Measurements from ENCODE around the gene MET. TPM values are rescaled to one million over a fixed set of nuclear protein-coding genes. Genes with fewer than 3 reads are reported as not detected.

MET gene
- total RNA-seq, 2 experiments from 2014 or later: 0.16 to 0.27 TPM

GRCh38 chr7:116800594-116800993, 128.6 kb downstream of the MET start:
- H3K27ac Mint-ChIP-seq: no peak overlapping the region
- H3K27me3 Mint-ChIP-seq: peaks cover 19% of the 10 kb centered on the region
- TF ChIP-seq, protein P1, sequence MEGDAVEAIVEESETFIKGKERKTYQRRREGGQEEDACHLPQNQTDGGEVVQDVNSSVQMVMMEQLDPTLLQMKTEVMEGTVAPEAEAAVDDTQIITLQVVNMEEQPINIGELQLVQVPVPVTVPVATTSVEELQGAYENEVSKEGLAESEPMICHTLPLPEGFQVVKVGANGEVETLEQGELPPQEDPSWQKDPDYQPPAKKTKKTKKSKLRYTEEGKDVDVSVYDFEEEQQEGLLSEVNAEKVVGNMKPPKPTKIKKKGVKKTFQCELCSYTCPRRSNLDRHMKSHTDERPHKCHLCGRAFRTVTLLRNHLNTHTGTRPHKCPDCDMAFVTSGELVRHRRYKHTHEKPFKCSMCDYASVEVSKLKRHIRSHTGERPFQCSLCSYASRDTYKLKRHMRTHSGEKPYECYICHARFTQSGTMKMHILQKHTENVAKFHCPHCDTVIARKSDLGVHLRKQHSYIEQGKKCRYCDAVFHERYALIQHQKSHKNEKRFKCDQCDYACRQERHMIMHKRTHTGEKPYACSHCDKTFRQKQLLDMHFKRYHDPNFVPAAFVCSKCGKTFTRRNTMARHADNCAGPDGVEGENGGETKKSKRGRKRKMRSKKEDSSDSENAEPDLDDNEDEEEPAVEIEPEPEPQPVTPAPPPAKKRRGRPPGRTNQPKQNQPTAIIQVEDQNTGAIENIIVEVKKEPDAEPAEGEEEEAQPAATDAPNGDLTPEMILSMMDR (IDR thresholded peaks at IDR 0.05): no peak
- intact Hi-C loops (cut with micrococcal nuclease): loop anchor here (10.0 kb wide), 1 partner anchor 536 kb away; no protein-coding TSS in a partner anchor
- no peaks in the 10 kb centered on the region for H3K9me3 Mint-ChIP-seq
- H3K36me3 Mint-ChIP-seq (ENCODE audit: low read depth): no peaks in the 10 kb centered on the region
- ATAC-seq (no peak), DNase-seq (no peak)
- CTCF ChIA-PET: no interaction called here
- no peak overlapping the region for H3K4me3 Mint-ChIP-seq
- POLR2A ChIA-PET: no interaction called here
- H3K4me1 Mint-ChIP-seq (ENCODE audit: low read depth): peaks cover 7% of the 10 kb centered on the region

GRCh38 chr7:116801092-116801710, 129.2 kb downstream of the MET start:
- intact Hi-C loops (cut with micrococcal nuclease): loop anchor here (10.0 kb wide), 1 partner anchor 536 kb away; no protein-coding TSS in a partner anchor
- ATAC-seq: peak; percentile 57
- CTCF ChIA-PET: interaction anchor here (0.7 kb wide), 1 partner anchor 634 kb away, joined by 3 read pairs; no protein-coding TSS in a partner anchor
- H3K27ac Mint-ChIP-seq: no peak overlapping the region
- POLR2A ChIA-PET: no interaction called here
- H3K9me3 Mint-ChIP-seq: no peaks in the 10 kb centered on the region
- TF ChIP-seq, protein P1 (IDR thresholded peaks at IDR 0.05): no peak
- H3K36me3 Mint-ChIP-seq (ENCODE audit: low read depth): no peaks in the 10 kb centered on the region
- peaks cover 7% of the 10 kb centered on the region for H3K4me1 Mint-ChIP-seq (ENCODE audit: low read depth)
- no peak for DNase-seq
- H3K27me3 Mint-ChIP-seq: peaks cover 19% of the 10 kb centered on the region
- H3K4me3 Mint-ChIP-seq: no peak overlapping the region

GRCh38 chr7:116802144-116802745, 130.2 kb downstream of the MET start:
- Mint-ChIP-seq H3K36me3 (ENCODE audit: low read depth) (no peaks in the 10 kb centered on the region), H3K27me3 (peaks cover 19% of the 10 kb centered on the region), H3K4me1 (ENCODE audit: low read depth) (peaks cover 7% of the 10 kb centered on the region), H3K27ac (no peak overlapping the region), H3K9me3 (no peaks in the 10 kb centered on the region), H3K4me3 (no peak overlapping the region)
- intact Hi-C loops (cut with micrococcal nuclease): loop anchor here (10.0 kb wide), 1 partner anchor 537 kb away; no protein-coding TSS in a partner anchor
- ChIA-PET CTCF (no interaction called here), POLR2A (no interaction called here)
- DNase-seq (no peak), ATAC-seq (no peak)
- TF ChIP-seq, protein P1 (IDR thresholded peaks at IDR 0.05): no peak

DNA sequence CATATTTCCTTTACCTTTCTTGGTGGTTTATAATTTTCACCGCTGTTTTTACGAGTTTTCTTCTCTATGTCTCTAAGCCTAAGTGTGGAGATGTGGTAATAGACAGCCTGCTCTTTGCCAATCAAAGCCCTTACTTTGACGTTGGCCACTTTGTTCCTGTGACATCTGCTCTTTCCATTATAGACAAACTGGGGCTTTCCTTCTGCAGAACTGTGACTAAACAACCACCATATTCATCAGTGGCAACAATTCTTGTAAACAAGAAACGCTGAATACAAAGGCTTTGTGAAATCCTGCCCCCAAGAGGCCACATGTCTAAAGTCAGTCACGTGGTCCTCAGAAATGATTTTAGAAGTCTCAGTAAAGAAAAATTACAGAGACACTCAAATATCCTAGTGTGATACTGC, 130.8 kb downstream of the MET start:
- Mint-ChIP-seq H3K27ac (no peak overlapping the region), H3K9me3 (no peaks in the 10 kb centered on the region), H3K4me1 (ENCODE audit: low read depth) (peaks cover 7% of the 10 kb centered on the region), H3K27me3 (peaks cover 19% of the 10 kb centered on the region), H3K36me3 (ENCODE audit: low read depth) (no peaks in the 10 kb centered on the region), H3K4me3 (no peak overlapping the region)
- CTCF ChIA-PET: interaction anchor here (1.6 kb wide), 1 partner anchor 12 kb away, joined by 4 read pairs; no protein-coding TSS in a partner anchor
- TF ChIP-seq, protein P1 (IDR thresholded peaks at IDR 0.05): peak; percentile 47
- ATAC-seq (peak; percentile 84), DNase-seq (peak; percentile 60)
- intact Hi-C loops (cut with micrococcal nuclease): loop anchor here (10.0 kb wide), 1 partner anchor 538 kb away; no protein-coding TSS in a partner anchor
- POLR2A ChIA-PET: no interaction called here

GRCh38 chr7:116804471-116804870, 132.5 kb downstream of the MET start:
- DNase-seq (no peak), ATAC-seq (no peak)
- Mint-ChIP-seq H3K36me3 (ENCODE audit: low read depth) (no peaks in the 10 kb centered on the region), H3K27ac (no peak overlapping the region), H3K4me1 (ENCODE audit: low read depth) (peaks cover 7% of the 10 kb centered on the region), H3K27me3 (peaks cover 16% of the 10 kb centered on the region), H3K4me3 (no peak overlapping the region), H3K9me3 (no peaks in the 10 kb centered on the region)
- TF ChIP-seq, protein P1 (IDR thresholded peaks at IDR 0.05): no peak
- CTCF ChIA-PET: interaction anchor here (1.6 kb wide), 1 partner anchor 10 kb away, joined by 4 read pairs; no protein-coding TSS in a partner anchor
- intact Hi-C loops (cut with micrococcal nuclease): loop anchor here (10.0 kb wide), 1 partner anchor 540 kb away; no protein-coding TSS in a partner anchor
- POLR2A ChIA-PET: no interaction called here
